NCI-H1694 (cell line): ENCODE measurements around the gene PFKFB1.
"Not testable (repeated sequence)": the region's sequence is repeated elsewhere in the genome, so short reads cannot be mapped to it uniquely, and the experiment has no call there.

ENCODE experiments used
- DNase-seq: peaks from one replicate; lab custom pipeline; 2025; lab: John Stamatoyannopoulos, UW

Gene PFKFB1

GRCh38 chrX:54992911-54993622 is 921 bp downstream of the PFKFB1 start:
- no peak for DNase-seq

- DNase-seq, result no peak
These were observed 2.3 kb downstream of the PFKFB1 start for GRCh38 chrX:54991706-54992105.

DNA sequence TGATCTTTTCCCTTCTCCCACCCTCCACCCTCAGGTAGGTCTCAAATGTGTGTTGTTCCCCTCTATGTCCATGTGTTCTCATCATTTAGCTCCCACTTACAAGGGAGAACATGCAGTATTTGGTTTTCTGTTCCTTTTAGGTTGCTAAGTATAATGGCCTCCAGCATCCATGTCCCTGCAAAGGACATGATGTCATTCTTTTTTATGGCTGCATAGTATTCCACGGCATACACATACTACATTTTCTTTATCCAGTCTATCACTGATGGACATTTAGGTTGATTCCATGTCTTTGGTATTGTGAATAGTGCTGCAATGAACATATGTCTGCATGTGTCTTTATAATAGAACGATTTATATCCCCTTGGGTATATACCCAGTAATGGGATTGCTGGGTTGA is 10.7 kb downstream of the PFKFB1 start:
- not testable (repeated sequence) for DNase-seq

DNA sequence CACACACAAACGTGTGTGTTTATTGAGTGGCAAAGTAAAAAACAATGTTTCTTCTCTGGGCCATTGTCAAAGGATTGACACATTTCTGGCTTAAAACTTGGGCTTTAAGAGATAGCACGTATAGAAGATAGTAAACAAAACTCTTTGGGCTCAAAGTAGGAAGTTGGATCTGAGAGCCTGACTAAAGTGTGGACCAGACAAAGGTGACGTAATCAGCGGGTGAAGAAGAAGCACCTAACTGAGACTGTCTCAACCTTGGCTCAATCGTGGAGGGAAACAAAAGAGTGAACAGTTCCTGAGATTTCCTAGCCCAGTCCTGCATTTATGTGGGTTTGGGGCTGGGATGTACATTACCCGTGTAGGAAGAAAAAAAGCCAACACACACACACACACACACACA is 13.7 kb downstream of the PFKFB1 start:
- DNase-seq, result no peak

- no peak for DNase-seq
These were observed 14.6 kb downstream of the PFKFB1 start for GRCh38 chrX:54979432-54979831.

GRCh38 chrX:54978448-54978847 is 15.5 kb downstream of the PFKFB1 start:
- no peak for DNase-seq

GRCh38 chrX:54977387-54977786 is 16.6 kb downstream of the PFKFB1 start:
- DNase-seq, result no peak

DNA sequence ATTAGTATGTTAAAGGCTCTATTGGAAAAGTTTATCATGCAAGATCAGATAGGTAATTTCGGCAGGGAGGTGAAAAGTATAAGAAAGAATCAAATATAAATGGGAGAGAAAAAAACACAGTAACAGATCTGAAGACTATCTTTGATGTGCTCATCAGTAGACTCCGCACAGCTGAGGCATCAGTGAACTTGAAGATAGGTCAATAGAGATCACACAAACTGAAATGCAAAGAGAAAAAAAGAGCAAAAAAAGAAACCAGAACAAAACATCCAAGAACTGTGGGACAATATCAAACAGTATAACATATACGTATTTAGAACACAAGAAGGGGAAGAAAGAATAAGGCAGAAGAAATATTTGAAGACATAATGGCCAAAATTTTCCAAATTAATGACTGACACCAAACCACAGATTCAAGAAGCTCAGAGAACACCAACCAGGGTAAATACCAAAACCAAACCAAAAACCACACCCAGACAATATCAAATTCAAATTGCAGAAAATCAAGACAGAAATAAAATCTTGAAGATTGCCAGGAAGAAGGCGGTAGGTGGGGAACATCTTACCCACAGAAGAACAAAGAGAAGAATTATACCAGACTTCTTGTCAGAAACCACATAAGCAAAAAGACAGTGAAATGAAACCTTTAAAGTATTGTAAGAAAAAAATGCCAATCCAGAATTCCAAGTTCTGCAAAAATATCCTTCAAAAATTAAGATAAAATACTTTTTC is 29.1 kb downstream of the PFKFB1 start:
- DNase-seq, result no peak

- no peak for DNase-seq
These were observed 32.2 kb downstream of the PFKFB1 start for GRCh38 chrX:54961750-54962149.

- no peak for DNase-seq
These were observed 43.1 kb downstream of the PFKFB1 start for GRCh38 chrX:54950730-54951375.

- no peak for DNase-seq
These were observed 48.8 kb downstream of the PFKFB1 start for GRCh38 chrX:54945224-54945623.

GRCh38 chrX:54944816-54945215 is 49.2 kb downstream of the PFKFB1 start:
- DNase-seq, result no peak

GRCh38 chrX:54937416-54937815 is 56.6 kb downstream of the PFKFB1 start:
- DNase-seq, result no peak

GRCh38 chrX:54935306-54935705 is 58.7 kb downstream of the PFKFB1 start:
- no peak for DNase-seq

DNA sequence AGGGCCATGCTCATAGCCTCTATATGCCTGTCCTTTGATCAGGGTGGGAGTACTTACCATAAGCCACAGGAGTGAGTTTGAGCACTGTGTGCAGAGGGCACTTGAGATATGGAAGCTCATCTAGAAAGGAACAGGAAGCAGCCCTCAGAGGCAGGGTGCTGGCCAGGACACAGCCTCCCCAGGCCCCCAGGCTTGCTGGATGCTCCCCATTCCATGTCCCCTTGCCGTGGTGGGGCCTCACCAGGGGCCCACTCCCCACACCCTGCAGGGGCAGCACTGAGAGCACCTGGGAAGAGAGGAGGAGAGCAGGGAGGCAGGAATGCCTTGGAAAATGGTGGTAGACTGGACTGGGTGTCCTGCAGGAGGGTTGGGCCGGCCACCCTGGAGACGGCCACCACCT is 59.1 kb downstream of the PFKFB1 start:
- DNase-seq, result no peak

DNA sequence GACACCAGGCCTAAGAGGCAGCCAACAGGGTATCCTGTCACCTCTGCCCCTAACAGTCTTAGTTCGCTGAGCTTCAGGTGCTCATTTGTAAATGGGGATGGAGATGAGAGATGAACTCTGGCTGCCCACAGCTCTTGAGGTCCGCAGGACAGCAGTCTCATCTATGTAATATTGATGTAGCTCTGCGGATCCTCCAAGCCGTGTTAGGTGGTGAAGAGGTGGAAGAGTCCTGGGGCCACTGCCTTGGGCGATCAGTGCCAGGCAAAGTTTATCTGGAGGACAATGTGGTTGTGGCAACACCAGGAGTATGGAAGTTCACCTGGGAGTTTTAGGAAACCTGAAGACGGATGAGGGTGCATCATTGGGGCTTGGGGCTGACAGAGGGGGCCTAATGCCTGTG is 59.9 kb downstream of the PFKFB1 start:
- DNase-seq, result no peak

DNA sequence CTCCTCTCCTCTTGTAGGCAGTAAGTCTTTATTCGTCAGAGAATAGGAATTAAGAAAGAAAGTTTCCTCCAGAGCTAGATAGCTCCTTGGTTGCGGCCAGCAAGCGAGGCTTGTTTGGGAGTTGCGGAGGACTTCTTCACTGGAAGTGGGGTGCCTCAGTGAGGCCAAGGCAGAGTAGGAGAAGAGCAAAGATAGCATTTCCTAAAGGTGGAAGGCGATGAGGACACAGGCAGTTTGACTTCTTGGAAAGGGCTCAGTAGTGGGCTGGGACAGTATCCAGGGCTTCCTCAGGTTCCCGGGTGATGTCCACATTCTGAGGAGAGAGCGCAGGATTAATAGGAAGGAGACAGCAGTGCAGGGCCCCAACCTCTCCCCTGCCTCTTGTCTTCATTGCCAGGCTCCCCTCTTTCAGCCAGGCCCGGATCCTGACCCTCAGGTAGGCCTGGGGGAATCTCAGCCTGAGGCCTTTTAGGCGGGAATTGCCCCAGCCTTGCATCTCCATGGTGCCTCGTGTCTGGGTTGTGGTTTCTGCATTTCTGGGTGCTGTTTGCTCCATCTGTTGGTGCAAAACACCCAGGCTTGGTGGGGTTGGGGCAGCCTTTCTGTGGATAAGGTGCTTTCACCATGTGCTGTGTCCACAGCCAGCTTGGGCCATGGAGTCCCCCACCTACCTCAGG is 60.7 kb downstream of the PFKFB1 start:
- DNase-seq, result no peak

DNA sequence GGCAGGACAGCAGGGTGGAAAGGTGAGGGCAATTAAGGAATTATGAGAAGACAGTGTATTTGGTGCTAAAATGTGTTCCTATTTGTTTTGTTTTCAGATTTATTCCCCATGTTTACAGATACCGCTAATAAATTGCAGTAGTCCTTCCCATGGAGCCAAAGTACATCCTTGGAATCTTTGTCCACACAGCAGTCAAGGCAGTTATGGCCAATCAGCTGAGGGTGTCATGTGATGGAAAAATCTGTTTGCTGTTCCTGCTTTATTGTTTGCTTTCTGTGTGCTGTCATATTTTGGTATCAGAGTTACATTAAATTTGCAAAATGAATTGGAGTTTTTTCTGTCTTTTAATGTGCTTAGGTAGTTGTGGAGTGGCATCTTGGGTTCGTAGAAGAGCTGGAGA is 62.9 kb downstream of the PFKFB1 start:
- no peak for DNase-seq

- no peak for DNase-seq
These were observed 63.5 kb downstream of the PFKFB1 start for GRCh38 chrX:54930291-54931049.

DNA sequence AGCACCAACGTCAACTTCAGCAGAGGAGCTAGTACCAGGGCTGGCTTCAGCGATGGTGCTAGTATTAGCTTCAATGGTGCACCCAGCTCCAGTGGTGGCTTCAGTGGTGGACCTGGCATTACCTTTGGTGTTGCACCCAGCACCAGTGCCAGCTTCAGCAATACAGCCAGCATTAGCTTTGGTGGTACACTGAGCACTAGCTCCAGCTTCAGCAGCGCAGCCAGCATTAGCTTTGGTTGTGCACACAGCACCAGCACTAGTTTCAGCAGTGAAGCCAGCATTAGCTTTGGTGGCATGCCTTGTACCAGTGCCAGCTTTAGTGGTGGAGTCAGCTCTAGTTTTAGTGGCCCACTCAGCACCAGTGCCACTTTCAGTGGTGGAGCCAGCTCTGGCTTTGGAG is 65.1 kb downstream of the PFKFB1 start:
- no peak for DNase-seq

DNA sequence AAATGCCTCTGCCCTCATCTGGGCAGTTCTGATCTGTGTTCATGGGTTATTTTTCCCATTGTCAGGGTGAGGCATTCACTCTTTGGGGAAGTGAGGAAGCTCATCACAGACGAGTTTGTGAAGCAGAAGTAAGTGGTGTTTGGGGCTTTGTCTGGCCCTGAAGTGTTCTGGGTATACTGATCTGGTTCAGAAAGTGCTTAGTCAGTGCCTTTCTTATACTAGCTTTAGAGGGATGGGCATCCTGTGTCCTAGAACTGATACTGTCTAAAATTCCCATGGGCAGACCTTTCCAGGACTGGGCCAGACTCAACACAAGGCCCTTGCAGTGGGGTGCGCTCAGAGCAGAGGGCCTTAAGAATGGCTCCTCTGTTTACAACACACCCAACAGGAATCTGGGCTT is 67.0 kb downstream of the PFKFB1 start:
- DNase-seq, result no peak

GRCh38 chrX:54923376-54923775 is 70.6 kb downstream of the PFKFB1 start:
- no peak for DNase-seq
